ENCODE measurements around the gene FERMT3.
"Not testable (repeated sequence)": the region's sequence is repeated elsewhere in the genome, so short reads cannot be mapped to it uniquely, and the experiment has no call there.

GRCh38 chr11:64162769-64163168, 43.8 kb upstream of the FERMT3 start:
- TF ChIP-seq CTCF (IDR thresholded peaks at IDR 0.05; ENCODE audit: low read length); EZH2 (optimal IDR thresholded peaks at IDR 0.05; ENCODE audit: low read depth, low read length); EZH2phosphoT487 (IDR thresholded peaks at IDR 0.05; ENCODE audit: low read length): not testable (repeated sequence)

Measured in MM.1S (cell line).